Measurements from ENCODE around the gene MAP3K6.
"Not testable (repeated sequence)": the region's sequence is repeated elsewhere in the genome, so short reads cannot be mapped to it uniquely, and the experiment has no call there.

Gene MAP3K6, protein sequence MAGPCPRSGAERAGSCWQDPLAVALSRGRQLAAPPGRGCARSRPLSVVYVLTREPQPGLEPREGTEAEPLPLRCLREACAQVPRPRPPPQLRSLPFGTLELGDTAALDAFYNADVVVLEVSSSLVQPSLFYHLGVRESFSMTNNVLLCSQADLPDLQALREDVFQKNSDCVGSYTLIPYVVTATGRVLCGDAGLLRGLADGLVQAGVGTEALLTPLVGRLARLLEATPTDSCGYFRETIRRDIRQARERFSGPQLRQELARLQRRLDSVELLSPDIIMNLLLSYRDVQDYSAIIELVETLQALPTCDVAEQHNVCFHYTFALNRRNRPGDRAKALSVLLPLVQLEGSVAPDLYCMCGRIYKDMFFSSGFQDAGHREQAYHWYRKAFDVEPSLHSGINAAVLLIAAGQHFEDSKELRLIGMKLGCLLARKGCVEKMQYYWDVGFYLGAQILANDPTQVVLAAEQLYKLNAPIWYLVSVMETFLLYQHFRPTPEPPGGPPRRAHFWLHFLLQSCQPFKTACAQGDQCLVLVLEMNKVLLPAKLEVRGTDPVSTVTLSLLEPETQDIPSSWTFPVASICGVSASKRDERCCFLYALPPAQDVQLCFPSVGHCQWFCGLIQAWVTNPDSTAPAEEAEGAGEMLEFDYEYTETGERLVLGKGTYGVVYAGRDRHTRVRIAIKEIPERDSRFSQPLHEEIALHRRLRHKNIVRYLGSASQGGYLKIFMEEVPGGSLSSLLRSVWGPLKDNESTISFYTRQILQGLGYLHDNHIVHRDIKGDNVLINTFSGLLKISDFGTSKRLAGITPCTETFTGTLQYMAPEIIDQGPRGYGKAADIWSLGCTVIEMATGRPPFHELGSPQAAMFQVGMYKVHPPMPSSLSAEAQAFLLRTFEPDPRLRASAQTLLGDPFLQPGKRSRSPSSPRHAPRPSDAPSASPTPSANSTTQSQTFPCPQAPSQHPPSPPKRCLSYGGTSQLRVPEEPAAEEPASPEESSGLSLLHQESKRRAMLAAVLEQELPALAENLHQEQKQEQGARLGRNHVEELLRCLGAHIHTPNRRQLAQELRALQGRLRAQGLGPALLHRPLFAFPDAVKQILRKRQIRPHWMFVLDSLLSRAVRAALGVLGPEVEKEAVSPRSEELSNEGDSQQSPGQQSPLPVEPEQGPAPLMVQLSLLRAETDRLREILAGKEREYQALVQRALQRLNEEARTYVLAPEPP (N-terminal part only)

DNA sequence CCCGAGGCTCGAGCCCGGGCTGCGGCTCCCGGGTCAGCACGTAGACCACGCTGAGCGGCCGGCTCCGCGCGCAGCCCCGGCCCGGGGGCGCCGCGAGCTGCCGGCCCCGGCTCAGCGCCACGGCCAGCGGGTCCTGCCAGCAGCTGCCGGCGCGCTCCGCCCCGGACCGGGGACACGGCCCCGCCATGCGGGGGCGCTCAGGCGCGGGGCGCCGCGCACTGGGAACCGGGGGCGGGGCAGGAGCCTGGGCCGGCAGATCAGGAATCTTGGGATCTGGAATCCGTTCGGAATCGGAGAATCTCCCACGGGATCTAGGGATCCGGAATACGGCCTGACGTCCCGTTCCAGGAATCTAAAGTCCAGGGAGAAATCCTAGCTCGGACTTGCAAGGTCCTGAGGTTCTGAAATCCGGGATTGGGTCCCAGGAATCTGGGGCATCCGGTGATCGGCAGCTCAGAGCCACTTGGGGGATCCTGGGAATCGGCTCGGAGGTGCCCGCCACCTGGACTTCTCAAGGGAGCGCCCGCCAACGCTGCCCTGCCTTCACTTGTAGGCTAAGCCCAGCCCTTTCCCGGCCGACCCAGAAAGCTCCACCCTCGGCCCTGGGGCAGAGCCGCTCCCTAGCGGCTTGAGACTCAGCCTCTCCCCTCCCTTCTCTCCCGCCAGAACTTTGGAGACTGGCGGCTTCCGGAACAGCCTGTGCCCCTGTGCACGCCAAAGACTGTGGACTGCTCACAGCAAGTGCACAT is at the start of gene MAP3K6:
Gene MAP3K6 (minus strand): TSS at position 551 of the 749 bp plus-strand sequence. CDS start 364 bp downstream, at position 187.
- DNase-seq (ENCODE audit: low read depth, low spot score), result no peak

DNA sequence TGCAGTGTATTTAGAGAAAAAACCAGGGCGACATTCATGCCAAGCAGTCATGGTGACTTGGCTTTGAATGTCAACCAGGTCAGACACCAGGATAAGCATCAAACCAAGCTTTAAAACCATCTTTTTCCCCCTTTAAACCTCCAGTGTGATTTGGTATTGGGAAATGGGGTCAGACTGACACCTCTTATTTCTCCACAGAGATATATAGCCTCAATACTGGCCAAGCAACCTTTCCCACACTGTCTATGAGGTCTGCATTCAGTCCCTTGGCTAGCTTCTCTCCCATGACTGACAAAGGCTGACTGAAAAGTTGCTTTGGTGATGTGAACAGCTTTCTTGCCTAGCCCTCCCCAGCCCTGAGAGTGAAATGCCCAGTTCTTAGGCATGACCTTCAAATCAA is 47.3 kb upstream of the MAP3K6 start:
- DNase-seq (ENCODE audit: low read depth, low spot score), result no peak

DNA sequence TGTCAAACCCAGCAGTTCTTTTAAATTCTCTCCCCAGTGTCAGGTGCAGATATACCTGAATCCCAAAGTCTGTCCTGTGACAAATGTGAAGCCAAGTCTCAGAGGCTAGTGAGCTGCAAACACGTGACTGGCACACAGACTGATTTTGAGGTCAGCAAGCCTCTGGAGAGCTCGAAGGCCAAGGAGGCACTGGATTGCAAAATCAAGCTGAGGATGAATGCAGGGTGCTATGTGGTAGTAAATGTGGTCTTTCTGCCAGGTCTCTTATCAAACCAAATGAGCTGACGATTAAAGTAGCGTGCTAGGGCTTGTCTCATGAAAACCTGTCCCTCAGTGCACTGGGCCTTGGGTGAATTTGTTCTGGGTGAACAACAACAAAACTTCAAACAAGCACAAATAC is 46.2 kb upstream of the MAP3K6 start:
- no peak for DNase-seq (ENCODE audit: low read depth, low spot score)

DNA sequence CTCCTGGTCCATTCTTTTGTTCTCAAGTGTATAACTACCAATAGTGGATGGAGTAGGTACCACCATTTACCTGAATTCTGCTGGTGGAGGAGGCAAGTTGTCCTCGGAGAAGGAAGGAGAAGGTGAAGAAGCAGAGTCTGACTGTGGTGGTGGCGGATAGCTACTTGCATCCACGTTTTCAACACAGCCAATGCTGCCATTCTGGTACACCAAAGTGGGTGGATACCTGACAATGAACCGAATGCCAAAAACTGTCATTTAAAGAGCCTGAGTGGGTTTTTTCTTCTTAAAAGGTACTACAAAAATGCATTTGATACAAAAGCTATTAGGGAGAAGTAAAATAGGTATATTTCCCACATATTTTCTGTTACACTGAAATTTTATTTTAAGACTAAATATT is 45.7 kb upstream of the MAP3K6 start:
- no peak for DNase-seq (ENCODE audit: low read depth, low spot score)

DNA sequence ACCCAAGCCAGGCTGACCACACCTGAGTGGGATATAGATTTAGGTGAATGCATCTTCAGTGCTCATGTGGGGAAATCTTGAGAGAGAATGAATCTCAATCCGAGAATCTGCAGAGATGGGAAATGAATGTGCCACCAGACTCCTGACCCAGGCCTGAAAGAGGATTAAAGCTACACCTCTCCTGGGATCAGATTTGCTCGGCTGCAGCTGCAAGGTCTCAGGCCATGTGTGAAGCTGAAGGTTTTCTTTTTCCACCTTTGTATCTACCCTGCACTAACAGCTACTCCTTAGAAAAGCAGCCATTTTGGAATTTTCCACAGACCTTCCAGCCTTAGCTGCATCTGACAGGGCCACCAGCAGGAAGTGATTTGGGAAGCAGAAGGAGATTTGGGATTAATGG is 43.9 kb upstream of the MAP3K6 start:
- DNase-seq (ENCODE audit: low read depth, low spot score), result no peak

DNA sequence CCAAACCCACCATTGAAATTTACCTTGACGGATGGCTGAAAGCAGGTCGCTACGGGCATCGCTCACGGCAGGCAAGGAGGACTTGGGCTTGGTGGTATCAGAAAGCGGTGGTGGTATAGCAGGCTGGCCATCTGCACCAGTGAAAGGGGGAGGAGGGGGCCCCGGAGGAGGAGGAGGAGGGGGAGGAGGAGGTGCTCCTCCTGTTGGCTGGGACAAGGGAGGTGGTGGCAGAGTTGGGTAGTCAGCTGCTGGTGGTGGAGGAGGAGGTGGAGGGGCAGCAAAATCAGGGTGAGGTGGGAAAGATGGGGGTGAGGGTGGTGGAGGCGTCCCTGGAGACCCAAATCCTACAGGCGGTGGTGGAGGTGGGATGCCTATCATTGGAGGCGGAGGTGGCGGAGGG is 42.9 kb upstream of the MAP3K6 start:
- no peak for DNase-seq (ENCODE audit: low read depth, low spot score)

DNA sequence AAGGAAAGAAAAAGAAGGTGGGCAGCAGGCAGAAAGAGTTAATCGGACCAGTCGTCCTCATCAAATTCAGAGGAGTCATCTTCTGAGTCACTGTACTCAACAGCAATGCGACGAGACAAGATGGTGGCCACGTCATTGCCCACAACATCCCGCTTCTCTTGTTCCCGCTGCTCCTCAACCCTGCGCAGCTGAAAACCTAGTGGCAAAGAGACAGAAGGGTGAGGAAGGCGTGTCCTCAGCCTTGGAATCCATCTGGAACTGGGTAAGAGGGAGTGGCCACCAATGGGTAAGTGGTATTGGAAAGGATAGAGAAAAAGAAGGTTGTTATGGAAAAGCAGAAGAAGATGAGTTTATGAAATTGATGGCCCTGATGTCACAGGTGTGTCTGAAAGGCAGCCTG is 41.4 kb upstream of the MAP3K6 start:
- DNase-seq (ENCODE audit: low read depth, low spot score), result no peak

DNA sequence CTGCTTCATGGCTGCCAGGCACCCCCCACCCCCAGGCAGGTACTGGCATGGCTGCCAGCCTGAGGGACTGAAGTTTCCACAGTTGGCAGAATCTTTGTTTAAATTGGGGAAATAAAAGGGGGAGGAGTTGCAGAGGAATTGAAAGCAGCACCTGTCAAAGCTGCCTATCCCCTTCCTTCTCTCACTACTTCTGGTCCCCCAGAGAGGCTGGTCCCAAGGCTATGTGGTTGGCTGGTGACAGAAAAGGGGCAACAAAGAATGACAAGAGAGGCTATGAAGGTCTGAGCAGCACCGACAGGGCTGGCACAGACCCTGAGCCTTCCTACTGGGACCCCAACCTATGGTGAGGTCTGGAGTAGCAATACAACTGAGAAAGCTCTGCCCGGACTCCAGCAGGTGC is 40.0 kb upstream of the MAP3K6 start:
- DNase-seq (ENCODE audit: low read depth, low spot score), result not testable (repeated sequence)

DNA sequence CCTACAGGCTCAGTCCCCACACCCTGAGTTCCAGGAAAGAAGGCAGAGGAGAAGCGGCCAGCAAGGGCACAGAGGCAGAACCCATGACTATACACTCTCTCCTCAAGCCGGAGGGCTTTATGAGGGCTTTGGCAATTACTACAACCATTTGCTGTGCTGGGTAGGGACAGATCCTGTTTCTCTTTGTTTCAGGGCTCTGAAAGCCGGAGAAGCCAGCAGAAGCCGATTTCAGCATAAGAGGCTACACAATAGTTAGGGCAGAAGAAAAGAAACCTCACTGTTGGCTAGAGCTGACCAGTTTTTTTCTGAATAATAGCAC is 39.6 kb upstream of the MAP3K6 start:
- no peak for DNase-seq (ENCODE audit: low read depth, low spot score)

DNA sequence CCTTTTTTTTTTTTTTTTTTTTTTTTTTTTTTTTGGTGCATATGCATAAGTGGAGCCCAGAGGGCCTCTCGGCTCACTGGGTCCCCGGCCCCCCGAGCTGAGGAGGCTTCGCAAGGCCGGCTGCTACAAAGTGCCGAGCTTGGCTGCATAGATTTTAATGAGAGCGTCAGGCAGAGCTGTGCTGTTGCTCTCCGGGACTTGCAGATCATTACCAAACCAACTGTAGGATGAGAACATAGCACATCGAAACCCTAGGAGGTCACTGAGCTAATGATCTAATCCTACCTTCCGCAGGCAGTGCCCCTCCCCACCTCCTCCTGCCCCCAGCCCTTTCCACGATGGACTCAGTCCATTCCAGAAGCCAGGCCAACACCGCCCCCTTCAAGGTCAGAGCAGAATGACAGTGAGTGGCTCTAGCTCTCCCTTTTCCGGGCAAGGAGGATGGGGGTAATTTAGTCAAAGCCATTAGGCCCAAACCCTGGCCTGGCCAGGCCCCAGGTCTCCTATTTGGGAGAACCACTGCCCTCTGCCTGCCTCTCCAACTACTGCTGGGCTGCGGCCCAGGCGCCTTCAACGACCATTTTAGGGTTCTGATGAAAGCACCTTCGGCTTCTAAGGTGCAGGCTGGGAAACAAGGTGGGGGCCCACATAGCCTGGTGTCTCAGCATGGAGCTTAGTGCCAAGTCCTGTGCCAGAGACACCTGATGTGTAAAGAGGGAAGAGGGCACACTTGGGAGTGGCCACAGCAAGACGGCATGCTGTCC is 39.0 kb upstream of the MAP3K6 start:
- not testable (repeated sequence) for DNase-seq (ENCODE audit: low read depth, low spot score)

DNA sequence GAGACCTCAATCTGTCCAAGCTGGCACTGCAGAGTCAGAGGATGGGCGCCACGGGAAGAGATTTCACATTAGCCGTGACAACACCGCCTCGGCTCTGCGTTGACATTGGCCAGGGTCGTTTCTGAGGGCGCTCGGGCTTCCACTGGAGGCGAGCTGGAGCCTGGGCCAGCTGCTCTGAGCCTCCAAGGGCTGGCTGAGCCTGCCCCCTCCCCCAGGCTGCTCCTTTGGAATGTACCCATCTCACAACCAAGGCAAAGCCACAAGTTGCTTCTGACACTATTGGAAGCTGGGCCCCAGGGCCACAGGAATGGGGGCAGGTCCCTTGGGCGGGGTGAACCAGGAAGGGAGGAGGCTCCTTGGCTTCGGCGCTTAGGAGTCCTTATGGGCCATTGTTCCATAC is 38.3 kb upstream of the MAP3K6 start:
- no peak for DNase-seq (ENCODE audit: low read depth, low spot score)

DNA sequence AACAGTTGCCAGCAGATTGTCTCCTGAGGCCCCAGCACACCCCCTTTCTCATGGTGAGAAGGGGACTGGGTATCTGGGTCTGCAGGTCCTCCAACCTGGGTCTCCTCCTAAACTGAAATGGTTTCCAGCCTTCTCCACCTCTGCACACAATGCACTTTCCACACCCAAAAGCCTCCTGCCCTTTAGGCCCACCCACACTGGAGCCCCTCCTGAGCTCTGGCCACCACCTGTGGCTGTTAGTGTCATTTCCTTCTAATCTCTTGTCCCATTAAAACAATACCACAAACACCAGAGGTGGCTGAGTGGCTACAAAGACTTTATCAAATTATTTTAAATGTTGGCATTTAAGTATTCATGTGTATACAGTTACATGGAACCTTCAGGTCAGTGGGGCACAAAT is 37.2 kb upstream of the MAP3K6 start:
- DNase-seq (ENCODE audit: low read depth, low spot score), result no peak

DNA sequence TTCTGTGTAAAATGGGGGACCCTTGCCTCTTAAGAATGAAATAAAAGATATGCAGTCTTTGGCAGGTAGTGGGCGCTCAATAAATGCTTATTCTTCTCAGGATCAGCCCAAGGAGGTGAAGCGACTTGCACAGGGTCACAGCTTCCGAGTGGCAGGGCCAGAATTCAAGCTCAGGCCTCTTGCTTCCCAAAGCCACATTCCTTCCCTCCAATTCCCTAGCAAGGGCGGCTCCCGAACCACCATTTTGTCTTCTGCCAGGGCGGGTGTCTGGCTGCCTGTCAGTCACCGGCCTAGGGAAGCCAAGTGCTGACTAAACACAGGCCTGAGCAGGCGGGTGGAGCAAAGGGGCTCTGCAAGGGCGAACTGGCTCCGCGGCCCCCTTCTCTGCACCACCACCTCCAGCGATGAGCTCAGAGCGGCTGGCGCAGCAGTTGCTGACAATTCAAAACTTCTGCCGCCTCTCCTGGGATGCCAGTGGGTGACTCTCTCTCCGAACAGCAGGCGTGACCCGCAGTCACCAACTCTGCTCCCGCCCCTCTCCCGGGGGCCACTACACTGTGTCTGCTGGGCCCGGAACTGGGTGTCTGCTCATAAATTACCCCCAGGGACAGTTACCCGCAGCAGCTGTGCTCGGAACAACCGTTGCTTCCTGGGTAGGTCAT is 36.4 kb upstream of the MAP3K6 start:
- DNase-seq (ENCODE audit: low read depth, low spot score), result no peak

DNA sequence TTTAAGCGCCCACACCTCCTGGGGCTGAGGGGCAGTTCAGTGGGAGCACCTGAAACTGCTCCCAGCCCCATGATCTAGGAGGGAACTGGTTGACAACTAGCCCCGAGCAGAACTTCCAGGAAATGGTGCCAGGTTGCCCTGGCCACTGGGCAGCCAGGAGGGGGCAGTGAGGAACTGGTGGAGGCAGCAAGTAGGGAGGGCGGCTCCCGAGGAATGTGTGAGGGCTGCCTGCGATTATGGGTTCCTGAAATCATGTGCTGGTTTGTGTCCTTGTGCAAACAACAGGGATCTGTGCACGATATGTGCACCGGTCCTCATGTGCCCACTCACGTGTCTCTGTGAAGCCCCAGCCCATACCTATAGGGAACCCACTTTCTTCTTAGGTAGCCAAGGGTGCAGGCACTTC is 35.6 kb upstream of the MAP3K6 start:
- DNase-seq (ENCODE audit: low read depth, low spot score), result no peak

DNA sequence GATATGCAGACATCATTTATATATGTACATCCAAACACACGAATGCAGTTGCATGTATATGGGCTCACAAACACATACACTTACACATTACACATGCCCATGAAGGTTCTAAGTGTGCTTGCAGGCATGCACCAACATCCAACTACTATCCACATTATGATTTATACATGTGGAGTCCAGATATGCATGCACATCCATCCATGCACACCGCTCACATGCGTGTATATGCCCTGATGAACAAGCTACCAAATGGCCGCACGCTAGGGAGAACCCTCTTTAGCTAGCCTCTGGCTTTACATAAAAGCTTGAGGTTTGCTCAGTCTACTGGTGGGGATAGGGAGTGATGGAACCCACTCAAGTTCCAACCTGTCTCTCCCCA is 34.2 kb upstream of the MAP3K6 start:
- DNase-seq (ENCODE audit: low read depth, low spot score), result no peak

DNA sequence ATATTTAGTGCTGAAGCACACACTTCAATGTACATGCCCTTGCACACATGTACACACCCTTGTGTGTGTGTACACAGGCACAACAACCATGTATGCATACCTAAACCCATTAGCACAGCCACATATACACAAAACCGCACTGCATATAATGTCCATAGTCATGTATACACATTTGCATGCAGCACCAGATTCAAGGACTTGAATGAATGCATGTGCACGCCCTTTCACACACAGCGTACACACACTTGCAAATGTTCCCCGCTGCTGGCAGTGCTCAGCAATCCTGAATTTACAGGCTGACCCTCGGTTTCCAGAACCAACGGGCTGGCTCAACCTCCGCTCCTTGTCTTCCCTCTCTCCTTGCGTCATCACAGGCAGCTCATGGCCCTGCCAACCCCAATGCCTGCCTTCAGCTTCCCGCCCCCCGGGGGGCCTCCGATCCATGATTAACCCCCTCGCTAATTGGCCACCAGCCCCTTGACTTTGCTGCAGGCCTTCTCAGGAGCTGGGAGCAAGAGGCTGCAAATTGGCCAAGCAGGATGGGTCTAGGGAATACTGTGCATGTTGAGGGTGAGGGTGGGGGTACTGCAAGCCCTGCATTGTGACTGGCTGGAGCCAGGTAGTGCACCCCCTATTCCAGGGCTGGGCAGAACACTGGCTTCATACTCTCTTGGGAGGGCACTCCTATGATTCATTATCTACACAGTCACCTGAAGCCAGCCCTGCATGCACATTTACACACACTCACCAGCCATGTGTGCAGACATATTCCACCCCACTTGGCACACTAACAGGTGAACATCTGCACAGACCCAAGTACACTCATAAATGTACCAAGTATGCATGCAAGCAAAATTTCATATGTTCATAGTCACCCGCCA is 33.6 kb upstream of the MAP3K6 start:
- DNase-seq (ENCODE audit: low read depth, low spot score), result no peak

DNA sequence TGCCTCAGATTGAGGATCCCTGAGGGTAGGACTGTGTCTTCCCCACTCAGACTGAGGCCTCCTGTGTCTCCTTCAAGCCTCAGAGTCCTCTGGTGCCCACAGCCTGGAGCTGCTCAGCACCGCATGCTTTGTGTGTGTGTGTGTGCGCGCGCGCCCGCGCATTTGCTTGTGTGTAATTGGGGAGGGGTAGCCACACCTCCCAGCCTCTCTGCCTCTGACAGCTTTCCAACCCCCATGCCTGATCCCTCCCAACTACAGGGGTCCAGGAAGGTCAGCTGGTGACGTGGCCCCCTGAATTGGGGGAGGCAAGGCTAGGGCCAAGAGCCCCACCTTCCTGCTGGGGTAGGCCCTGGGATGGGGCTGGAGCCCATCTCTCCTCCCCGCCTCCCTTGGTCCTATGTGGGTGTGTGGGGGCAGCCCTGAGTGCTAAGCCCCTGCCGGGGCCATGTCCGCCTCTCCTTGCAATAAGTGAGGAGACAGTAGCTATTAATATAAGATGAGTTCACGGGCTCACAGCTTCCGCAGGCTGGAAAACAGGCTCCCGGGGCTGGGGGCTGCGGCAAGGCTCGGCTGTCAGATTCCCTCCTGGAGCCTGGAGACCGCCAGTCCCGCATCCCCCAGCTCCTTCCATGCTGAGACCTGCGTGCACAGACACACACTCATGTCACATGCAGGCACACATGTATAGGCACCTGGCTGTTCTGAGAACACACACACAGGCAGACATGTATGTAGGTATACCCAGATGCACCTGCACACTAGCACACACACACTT is 32.7 kb upstream of the MAP3K6 start:
- DNase-seq (ENCODE audit: low read depth, low spot score), result no peak

DNA sequence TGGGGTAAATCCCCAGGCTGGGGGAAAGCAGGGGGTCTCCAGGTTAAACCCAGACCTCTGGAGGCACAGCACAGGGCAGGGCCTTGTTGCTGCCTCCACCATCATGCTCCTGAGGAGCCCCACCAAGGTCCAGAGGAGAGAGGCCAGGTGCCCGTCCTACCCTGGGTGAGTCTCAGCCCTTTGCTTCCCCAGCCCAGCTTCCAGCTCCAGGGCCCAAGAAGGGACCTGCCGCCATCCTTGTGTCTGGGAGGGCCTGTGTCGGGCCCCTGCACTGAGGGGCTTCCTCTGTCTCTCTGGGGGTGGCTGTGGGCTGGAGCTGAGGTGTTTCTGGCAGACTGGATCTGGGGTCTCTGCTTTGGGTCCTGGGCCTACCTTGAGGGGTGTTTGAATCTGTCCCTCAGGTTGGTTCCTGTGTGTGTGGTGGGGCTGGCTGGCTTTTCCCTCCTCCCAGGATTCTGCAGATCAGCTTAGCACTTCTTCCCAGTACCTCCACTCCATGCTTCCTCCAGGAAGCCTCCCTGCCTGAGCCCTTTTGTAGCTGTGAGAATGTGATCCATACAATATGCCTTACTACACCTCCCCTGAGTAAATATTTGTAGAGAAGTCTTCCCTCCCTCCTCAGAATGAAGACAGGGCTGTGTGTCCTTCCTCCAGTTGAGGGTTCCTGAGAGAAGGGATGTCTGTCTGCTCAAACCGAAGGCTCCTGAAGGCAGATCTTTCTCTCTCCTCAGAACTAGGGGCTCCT is 31.8 kb upstream of the MAP3K6 start:
- no peak for DNase-seq (ENCODE audit: low read depth, low spot score)
